AG10803 (cell line): ENCODE measurements around the gene GTF2A2.

Experiments
- DNase-seq: peaks from one replicate; pipeline ENCODE4 v3.0.0; 2010; ENCODE audit warnings: low read depth
- H3K4me3 ChIP-seq: 2 replicates; pipeline ENCODE4 v1.5.1; 2011; ENCODE audit warnings: mild to moderate bottlenecking, low read length, control low read depth
- CTCF ChIP-seq: conservative IDR thresholded peaks from 2 replicates; pipeline ENCODE4 v1.5.1; 2011; ENCODE audit warnings: mild to moderate bottlenecking, low read length, control low read depth, inconsistent platforms

GTF2A2 gene

GRCh38 chr15:59609730-59610712 is 47.3 kb downstream of the GTF2A2 start:
- TF ChIP-seq CTCF = no peak
- DNase-seq = no peak
- no peak overlapping the region for H3K4me3 ChIP-seq

GRCh38 chr15:59605994-59606393 is 51.3 kb downstream of the GTF2A2 start:
- DNase-seq = no peak
- TF ChIP-seq CTCF = no peak

GRCh38 chr15:59598461-59598860 is 58.9 kb downstream of the GTF2A2 start:
- H3K4me3 ChIP-seq = no peak overlapping the region
- no peak for TF ChIP-seq CTCF
- DNase-seq = no peak

More at GRCh38 chr15:59605994-59606393, 51.3 kb downstream of the GTF2A2 start:
- no peak overlapping the region for H3K4me3 ChIP-seq

GRCh38 chr15:59596640-59597039 is 60.7 kb downstream of the GTF2A2 start:
- H3K4me3 ChIP-seq = no peak overlapping the region
- no peak for TF ChIP-seq CTCF
- no peak for DNase-seq

GRCh38 chr15:59595434-59595915 is 61.8 kb downstream of the GTF2A2 start:
- no peak for TF ChIP-seq CTCF
- no peak overlapping the region for H3K4me3 ChIP-seq
- no peak for DNase-seq

GRCh38 chr15:59594991-59595390 is 62.3 kb downstream of the GTF2A2 start:
- DNase-seq = no peak
- H3K4me3 ChIP-seq = no peak overlapping the region
- no peak for TF ChIP-seq CTCF

- H3K4me3 ChIP-seq = no peak overlapping the region
- DNase-seq = peak; percentile 47
- no peak for TF ChIP-seq CTCF
Measured at GRCh38 chr15:59594493-59594942, 62.8 kb downstream of the GTF2A2 start.
